ENCODE results near the gene EPYC.
A peak's percentile ranks its signal among the peaks of the same experiment; 100 is the strongest.

EPYC gene

GRCh38 chr12:91004872-91005271, at the start of gene EPYC:
EPYC (minus strand) TSS chr12:91004972; CDS start chr12:91002565, 2,407 bp downstream.
- no peak for DNase-seq

- no peak for DNase-seq
Observed at GRCh38 chr12:91053951-91054715, 49.4 kb upstream of the EPYC start.

DNA sequence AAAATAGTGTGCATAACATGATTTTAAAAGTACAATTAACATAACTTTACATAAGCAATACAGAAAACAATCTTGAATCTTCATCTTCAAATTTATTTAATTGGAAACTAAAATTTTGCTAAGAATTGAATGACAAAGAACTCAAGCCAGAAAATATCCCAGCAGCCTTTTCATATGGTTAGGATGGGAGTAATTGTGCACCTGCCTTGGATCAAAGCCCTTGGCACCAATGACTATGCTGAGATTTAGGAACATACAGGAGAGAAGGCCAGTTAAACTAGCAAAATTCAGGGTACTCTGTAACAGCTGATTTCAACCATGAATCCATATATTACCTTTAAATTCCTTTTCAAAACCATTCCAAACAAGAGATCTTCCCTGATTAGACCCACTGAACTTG, 47.3 kb upstream of the EPYC start:
- DNase-seq = no peak

DNA sequence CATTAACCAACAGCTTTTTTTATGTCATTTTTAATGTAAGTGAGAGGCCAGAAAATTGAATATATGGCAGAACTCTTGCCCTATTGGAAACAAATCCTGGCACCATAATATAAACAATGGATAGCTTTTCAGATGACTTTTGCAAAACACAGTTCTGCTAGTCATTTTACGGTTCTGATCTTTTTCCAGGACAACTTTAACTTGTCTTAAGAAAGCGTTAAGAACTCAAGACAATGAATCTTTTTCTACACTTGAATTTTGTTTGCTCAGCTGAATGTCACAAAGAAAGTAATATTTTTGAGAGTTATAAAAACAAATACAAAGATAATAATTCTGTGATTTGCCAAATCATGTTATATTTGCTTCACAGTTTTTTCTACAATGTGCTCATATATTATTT, 39.8 kb upstream of the EPYC start:
- no peak for DNase-seq

GRCh38 chr12:91043408-91043807, 38.6 kb upstream of the EPYC start:
- no peak for DNase-seq

DNA sequence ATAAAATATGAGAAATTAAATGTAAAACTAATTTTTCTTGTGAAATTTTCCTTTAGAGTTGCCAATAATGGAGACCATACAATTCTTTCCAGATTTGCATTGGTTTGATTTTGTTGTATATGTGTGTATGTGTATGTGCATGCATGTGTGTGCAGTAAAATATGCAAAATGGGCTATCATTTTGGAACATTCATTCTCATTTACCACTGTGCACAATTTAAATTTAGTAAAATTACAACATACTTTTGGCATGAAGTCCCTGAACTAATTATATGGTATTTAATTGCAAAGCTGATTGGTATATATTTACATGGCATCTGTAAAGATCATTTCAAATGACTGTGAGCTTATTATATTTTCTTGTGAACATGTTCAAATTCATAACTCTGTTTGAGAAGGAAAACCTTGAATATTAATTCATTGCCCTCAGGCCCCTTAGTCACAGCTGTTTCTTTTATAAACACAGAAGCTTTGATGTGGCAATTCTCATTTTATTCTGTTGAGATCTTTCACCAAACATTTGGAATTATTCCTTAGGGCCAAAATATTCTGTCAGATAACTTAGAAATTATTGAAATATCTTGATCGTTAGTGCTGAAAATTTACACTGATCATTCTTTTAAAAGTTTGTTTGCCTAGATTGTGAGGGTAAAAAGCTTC, 35.5 kb upstream of the EPYC start:
- DNase-seq = no peak

DNA sequence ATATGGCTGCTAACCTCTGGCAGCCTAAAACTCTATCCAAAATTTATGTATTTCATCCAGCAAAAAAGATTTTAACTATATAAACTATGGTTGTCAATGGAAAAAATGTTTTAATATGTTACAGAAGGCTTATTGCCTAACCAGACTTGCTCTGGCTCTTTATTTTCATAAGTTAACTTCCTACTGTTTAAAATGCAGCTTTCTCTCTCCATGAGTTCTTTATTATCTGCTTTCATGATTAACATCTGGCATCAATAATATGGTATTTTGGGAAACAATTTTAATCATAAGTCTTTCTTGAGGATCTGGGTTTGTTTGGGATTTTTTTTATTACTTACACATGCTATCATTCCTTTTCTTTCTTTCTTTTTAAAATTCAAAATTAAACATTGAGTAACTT, 32.5 kb upstream of the EPYC start:
- no peak for DNase-seq

DNA sequence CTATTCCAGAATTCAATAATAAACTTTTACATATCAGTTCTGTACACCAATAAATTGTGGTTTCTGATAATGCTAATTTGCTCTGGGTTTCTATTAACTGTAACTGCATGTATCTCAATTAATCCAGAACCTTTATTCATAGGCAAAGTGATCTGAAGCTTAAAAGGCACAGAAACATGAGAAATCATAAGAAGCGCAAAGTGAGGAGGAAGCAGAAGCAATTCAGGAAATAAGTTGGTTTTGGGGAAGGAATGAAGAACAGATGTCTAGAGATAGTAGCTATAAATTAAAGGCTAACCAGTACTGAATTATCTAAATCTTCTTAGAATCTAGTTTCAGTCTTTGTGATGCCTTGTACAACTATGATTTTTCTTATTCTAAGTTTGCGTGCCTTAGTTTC, 28.5 kb upstream of the EPYC start:
- no peak for DNase-seq

GRCh38 chr12:91023326-91024004, 18.7 kb upstream of the EPYC start:
- DNase-seq = no peak

DNA sequence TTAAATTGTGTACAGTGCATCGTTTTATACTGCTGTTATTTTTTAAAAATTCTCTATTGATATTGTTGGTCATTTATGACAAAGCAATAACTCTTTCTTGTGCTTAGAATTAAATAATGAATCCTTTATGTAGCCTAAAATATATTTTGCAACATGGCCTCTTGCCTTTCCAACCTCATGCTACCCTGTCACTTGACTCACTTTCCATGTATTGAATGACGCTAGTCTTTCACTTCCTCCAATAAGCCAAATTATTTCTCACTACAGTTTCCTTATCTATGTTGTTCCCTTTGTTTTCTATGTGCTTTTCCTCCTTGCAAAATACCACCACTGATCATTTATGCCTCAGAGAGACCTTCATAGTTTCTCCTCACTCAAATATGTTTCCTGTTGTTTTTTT, 16.3 kb upstream of the EPYC start:
- peak in 2 of 3 donors; percentile 3 to 34 for DNase-seq

- DNase-seq = no peak
Observed at GRCh38 chr12:91019455-91019854, 14.7 kb upstream of the EPYC start.

- no peak for DNase-seq
Observed at GRCh38 chr12:91017511-91018263, 12.9 kb upstream of the EPYC start.

GRCh38 chr12:91017043-91017442, 12.3 kb upstream of the EPYC start:
- no peak for DNase-seq

GRCh38 chr12:91009319-91009950, 4.7 kb upstream of the EPYC start:
- no peak for DNase-seq

DNA sequence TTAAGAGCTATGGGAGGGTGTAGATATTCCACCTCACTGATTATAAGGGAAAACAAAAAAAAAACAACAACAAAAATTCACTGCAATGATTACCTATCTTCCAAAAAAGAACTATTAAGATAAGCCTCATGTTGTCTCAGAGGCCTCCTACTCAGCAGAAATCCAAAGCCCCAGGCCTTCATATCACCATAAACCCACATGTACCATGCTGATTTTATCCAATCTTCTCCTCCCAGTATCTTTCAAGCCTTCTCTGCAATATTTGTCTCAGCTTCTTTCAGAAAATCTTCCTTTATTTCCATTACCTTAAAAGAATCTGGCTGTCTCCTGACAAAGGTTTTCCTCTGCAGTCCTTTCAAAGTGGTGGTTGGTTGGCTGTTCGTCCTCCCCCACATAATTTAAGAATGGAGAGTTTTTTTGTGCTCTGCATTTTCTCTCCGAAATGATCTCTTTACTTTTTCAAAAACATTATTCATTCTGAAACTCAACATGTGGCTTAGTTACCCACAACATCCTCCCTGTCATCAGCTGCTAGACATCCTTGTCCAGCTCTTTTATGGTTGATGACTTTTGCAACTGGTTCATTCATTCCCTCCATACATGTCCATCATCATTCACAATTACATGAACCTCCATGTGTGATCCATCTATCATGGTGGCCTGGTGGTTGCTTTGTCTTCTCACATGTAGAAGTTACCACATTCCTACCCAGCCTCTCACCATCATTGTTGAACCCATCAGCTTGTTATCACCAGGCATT, 2.9 kb upstream of the EPYC start:
- no peak for DNase-seq

DNA sequence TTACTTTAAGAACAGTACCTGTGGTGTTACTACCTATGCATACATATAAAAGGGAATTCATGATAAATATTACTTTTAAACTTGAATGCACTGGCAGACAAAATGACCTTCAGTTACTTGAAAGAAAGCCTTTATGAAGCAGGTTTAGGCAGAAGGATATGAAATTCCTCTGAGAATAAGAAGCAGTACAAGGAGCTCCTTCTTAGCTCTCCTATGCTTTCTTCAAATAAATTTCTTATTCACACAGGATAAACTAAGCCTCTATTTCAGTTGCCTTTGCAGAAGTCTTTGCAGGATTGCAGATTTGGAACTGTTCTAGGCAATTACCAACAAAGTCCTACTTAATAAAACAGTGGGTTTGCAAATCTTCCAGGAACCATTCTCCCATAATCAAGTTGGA, 1.0 kb downstream of the EPYC start:
- no peak for DNase-seq

GRCh38 chr12:91001306-91001705, 3.5 kb downstream of the EPYC start:
- DNase-seq = no peak

DNA sequence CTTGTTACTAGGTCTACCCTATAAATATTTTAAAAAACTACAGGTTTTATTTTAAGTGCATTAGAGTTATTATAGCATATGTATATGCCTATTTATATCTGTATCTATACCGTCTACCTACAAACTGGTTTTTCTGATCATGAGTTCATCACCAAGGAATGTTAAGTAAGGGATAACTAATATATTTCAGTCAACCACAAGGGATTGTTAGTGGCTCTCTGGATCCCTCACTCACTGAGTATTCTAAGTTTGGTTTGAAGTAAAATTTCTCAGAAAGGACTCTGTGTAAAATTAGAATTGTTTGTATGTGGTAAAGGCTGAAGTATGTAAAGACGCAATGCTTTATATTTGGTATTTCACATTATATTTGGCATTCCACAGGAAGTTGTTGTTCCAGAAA, 4.8 kb downstream of the EPYC start:
- no peak for DNase-seq

DNA sequence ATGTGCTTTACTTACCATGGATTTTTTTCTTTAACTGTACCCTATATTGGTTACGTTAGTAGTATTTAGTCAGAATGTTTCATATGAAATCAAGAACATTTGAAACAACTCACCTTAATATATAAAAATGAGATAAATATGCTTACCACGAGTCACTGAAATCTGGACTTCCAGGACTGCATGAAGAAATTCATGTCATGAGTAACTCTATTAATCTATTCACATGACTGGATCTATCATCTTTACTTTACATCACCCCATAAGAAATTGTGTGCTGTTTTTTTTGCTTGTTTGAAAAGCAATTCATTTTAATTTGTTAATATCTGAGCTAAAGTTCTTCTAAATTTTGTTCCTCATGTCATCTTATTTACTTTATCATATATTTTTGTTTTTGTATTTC, 5.2 kb downstream of the EPYC start:
- no peak for DNase-seq

GRCh38 chr12:90995010-90995409, 9.8 kb downstream of the EPYC start:
- no peak for DNase-seq

GRCh38 chr12:90991952-90992465, 12.8 kb downstream of the EPYC start:
- no peak for DNase-seq

DNA sequence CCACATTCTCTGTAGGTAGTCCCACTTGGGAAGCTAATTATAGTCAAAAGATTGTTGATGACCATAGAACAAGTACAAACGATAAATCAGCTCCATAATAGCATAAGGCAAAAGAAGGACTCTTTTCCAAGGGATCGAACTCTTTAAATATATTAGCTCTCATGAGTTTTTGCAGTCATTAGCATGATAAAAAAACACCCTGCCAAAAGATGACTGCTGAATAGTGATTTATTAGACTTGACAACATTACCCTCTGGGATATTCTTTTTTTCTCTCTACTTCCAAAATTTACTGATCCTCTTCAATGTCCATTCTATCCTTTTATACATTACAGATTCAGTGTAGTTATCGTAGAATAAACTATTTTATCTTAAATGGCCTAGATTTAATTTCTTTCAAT, 14.2 kb downstream of the EPYC start:
- no peak for DNase-seq
